Measurements from ENCODE around the gene FAHD2B. TPM values are rescaled to one million over a fixed set of nuclear protein-coding genes. Genes with fewer than 3 reads are reported as not detected.
"Not testable (repeated sequence)": the region's sequence is repeated elsewhere in the genome, so short reads cannot be mapped to it uniquely, and the experiment has no call there.

FAHD2B gene
- polyA plus RNA-seq, 1 donor from 2014 or later: 23.8 TPM

DNA sequence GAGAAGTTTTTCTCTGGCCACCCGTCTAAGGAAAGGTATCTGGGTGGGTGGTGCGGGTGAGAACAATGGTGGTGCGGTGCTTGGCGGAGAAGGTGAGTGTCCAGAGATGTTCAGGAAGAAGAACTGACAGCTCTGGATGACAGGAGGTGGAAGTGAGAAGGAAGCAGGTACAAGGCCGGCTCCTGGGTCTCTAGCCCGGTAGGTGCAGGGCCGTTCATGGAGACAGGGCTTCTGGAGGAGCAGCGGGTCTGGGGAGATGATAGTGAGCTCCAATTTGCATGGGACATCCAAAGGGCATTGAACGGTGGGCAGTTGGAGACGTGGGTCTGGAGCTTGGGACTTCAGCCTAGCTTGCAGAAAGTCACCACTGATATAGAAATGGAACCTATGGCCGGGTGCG is 979 bp upstream of the FAHD2B start:
- H2AFZ ChIP-seq (ENCODE audit: low read depth, low read length): no peak overlapping the region
- no peaks in the 10 kb centered on the region for H3K36me3 ChIP-seq (ENCODE audit: insufficient read depth, low read length)
- no peaks in the 10 kb centered on the region for H3K9me2 ChIP-seq (ENCODE audit: insufficient read depth, low read length)
- H3K27me3 ChIP-seq (ENCODE audit: insufficient read depth, low read depth, low read length): no peaks in the 10 kb centered on the region
- H3K4me2 ChIP-seq (ENCODE audit: low read length): no peak overlapping the region
- no peak for TF ChIP-seq SMC3 (conservative IDR thresholded peaks at IDR 0.05; ENCODE audit: poor library complexity)
- no peak for TF ChIP-seq RAD21 (conservative IDR thresholded peaks at IDR 0.05)
- TF ChIP-seq EZH2 (IDR thresholded peaks at IDR 0.05; ENCODE audit: borderline replicate concordance, insufficient read depth, low read length, poor library complexity, severe bottlenecking): no peak
- no peak for TF ChIP-seq MXI1 (conservative IDR thresholded peaks at IDR 0.05; ENCODE audit: poor library complexity, severe bottlenecking)
- TF ChIP-seq, protein P1, sequence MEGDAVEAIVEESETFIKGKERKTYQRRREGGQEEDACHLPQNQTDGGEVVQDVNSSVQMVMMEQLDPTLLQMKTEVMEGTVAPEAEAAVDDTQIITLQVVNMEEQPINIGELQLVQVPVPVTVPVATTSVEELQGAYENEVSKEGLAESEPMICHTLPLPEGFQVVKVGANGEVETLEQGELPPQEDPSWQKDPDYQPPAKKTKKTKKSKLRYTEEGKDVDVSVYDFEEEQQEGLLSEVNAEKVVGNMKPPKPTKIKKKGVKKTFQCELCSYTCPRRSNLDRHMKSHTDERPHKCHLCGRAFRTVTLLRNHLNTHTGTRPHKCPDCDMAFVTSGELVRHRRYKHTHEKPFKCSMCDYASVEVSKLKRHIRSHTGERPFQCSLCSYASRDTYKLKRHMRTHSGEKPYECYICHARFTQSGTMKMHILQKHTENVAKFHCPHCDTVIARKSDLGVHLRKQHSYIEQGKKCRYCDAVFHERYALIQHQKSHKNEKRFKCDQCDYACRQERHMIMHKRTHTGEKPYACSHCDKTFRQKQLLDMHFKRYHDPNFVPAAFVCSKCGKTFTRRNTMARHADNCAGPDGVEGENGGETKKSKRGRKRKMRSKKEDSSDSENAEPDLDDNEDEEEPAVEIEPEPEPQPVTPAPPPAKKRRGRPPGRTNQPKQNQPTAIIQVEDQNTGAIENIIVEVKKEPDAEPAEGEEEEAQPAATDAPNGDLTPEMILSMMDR (IDR thresholded peaks at IDR 0.05; ENCODE audit: poor library complexity, severe bottlenecking): no peak
- no peak for TF ChIP-seq EP300 (conservative IDR thresholded peaks at IDR 0.05; ENCODE audit: poor library complexity, severe bottlenecking)
- TF ChIP-seq TAF1 (IDR thresholded peaks at IDR 0.05; ENCODE audit: low read depth): no peak
- TF ChIP-seq, protein P2, sequence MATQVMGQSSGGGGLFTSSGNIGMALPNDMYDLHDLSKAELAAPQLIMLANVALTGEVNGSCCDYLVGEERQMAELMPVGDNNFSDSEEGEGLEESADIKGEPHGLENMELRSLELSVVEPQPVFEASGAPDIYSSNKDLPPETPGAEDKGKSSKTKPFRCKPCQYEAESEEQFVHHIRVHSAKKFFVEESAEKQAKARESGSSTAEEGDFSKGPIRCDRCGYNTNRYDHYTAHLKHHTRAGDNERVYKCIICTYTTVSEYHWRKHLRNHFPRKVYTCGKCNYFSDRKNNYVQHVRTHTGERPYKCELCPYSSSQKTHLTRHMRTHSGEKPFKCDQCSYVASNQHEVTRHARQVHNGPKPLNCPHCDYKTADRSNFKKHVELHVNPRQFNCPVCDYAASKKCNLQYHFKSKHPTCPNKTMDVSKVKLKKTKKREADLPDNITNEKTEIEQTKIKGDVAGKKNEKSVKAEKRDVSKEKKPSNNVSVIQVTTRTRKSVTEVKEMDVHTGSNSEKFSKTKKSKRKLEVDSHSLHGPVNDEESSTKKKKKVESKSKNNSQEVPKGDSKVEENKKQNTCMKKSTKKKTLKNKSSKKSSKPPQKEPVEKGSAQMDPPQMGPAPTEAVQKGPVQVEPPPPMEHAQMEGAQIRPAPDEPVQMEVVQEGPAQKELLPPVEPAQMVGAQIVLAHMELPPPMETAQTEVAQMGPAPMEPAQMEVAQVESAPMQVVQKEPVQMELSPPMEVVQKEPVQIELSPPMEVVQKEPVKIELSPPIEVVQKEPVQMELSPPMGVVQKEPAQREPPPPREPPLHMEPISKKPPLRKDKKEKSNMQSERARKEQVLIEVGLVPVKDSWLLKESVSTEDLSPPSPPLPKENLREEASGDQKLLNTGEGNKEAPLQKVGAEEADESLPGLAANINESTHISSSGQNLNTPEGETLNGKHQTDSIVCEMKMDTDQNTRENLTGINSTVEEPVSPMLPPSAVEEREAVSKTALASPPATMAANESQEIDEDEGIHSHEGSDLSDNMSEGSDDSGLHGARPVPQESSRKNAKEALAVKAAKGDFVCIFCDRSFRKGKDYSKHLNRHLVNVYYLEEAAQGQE (IDR thresholded peaks at IDR 0.05; ENCODE audit: borderline replicate concordance): no peak
- no peak for TF ChIP-seq POLR2AphosphoS5 (IDR thresholded peaks at IDR 0.05)
- H3K9ac ChIP-seq (ENCODE audit: low read length): no peak overlapping the region
- peak overlapping the region; percentile 55 for H3K4me3 ChIP-seq (ENCODE audit: low read length)
- H3K79me2 ChIP-seq (replicated peaks; ENCODE audit: insufficient read depth, low read length): no peaks in the 10 kb centered on the region
- no peak overlapping the region for H3K27ac ChIP-seq (ENCODE audit: low read length)
- H3K9me3 ChIP-seq (ENCODE audit: low read length): no peaks in the 10 kb centered on the region
- H3F3A ChIP-seq (ENCODE audit: insufficient read depth, low read length, poor library complexity, severe bottlenecking): no peaks in the 10 kb centered on the region
- H4K20me1 ChIP-seq (ENCODE audit: insufficient read depth): no peaks in the 10 kb centered on the region

DNA sequence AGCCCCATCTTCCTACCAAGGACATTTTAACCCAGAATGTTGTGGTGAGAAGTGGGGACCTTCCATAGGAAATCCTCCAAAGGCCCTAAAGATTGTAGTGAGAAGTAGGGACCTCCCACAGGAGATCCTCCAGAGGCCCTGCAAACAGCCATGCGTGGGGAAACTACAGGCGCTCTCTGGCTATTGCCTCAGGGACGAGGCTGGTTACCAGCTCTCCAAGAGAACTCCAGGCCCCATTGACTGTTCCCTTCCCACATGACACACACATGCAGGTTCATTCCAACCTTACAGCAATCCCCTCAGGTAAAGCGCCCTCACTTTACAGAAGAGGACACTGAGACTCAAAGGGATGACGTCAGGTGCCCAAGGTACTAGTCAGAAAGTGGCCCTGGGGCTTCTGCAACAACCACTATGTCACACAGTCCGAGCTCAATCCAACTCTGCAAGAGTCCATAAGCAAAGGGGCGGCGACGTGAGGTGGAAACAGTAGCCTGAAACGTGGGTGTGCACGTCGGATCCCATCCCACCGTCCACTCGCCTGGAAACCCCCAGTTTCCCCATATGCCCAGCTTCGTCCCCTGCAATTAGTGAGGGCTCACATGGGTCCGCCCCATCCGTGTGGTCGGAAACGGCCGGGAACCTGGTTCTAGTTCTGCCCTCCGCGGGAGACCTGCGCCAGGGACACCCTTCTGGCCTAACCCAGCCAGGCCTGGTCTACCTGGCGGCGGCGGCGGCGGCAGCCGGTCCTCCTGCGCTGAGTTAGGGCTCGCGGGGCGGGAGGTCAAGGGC is 505 bp downstream of the FAHD2B start:
- not testable (repeated sequence) for H4K20me1 ChIP-seq (ENCODE audit: insufficient read depth); H3K9me3 ChIP-seq (ENCODE audit: low read length); H3F3A ChIP-seq (ENCODE audit: insufficient read depth, low read length, poor library complexity, severe bottlenecking); H3K27ac ChIP-seq (ENCODE audit: low read length); H3K36me3 ChIP-seq (ENCODE audit: insufficient read depth, low read length); H3K9me2 ChIP-seq (ENCODE audit: insufficient read depth, low read length); H2AFZ ChIP-seq (ENCODE audit: low read depth, low read length); H3K79me2 ChIP-seq (replicated peaks; ENCODE audit: insufficient read depth, low read length); H3K4me2 ChIP-seq (ENCODE audit: low read length); H3K9ac ChIP-seq (ENCODE audit: low read length); H3K27me3 ChIP-seq (ENCODE audit: insufficient read depth, low read depth, low read length)
- H3K4me3 ChIP-seq (ENCODE audit: low read length): peak overlapping the region; percentile 55

DNA sequence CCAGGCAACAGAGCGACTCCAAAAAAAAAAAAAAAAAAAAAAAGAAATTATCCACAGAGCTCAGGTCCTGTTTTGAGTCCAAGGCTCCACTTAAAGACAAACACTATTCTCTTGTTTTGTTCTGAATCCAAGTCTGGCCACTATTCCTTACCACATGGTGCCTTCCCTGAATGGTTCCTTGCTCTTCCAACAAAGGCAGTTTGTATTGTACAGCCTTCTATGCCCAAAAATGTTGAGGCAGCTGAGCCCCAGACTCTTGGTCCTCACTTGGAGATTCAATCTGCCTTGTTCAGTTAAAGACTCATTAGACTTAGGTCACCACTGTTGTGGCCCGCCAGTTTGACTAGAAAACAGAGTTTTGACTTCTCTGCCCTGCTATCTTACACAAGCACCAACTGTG is 1.7 kb downstream of the FAHD2B start:
- not testable (repeated sequence) for H4K20me1 ChIP-seq (ENCODE audit: insufficient read depth); H3K4me2 ChIP-seq (ENCODE audit: low read length); H3F3A ChIP-seq (ENCODE audit: insufficient read depth, low read length, poor library complexity, severe bottlenecking); H3K27ac ChIP-seq (ENCODE audit: low read length); H3K9me2 ChIP-seq (ENCODE audit: insufficient read depth, low read length); H2AFZ ChIP-seq (ENCODE audit: low read depth, low read length); H3K9ac ChIP-seq (ENCODE audit: low read length); H3K9me3 ChIP-seq (ENCODE audit: low read length); H3K36me3 ChIP-seq (ENCODE audit: insufficient read depth, low read length); H3K27me3 ChIP-seq (ENCODE audit: insufficient read depth, low read depth, low read length); H3K79me2 ChIP-seq (replicated peaks; ENCODE audit: insufficient read depth, low read length); H3K4me3 ChIP-seq (ENCODE audit: low read length)

DNA sequence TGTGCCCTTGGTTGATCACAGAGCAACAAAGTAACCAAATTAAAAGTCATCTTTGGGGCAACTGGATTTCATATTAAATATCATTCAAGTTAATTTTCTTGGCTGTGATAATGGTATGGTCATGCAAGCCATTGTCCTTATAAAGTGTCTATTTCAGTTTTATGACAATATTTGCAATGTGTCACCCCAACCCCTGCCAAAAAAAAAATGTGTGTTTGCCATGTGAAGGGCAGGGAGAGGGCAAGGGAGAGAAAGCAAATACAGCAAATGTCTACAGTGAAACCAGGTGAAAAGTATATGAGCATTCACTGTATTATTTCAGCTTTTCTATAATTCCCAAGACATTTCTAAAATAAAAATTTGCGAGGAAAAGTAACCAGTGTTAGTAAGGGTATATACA is 6.0 kb downstream of the FAHD2B start:
- not testable (repeated sequence) for H3K79me2 ChIP-seq (replicated peaks; ENCODE audit: insufficient read depth, low read length); H4K20me1 ChIP-seq (ENCODE audit: insufficient read depth); H2AFZ ChIP-seq (ENCODE audit: low read depth, low read length); H3K9me3 ChIP-seq (ENCODE audit: low read length); H3K36me3 ChIP-seq (ENCODE audit: insufficient read depth, low read length); H3K9ac ChIP-seq (ENCODE audit: low read length); H3K4me3 ChIP-seq (ENCODE audit: low read length); H3F3A ChIP-seq (ENCODE audit: insufficient read depth, low read length, poor library complexity, severe bottlenecking); H3K27ac ChIP-seq (ENCODE audit: low read length); H3K4me2 ChIP-seq (ENCODE audit: low read length); H3K27me3 ChIP-seq (ENCODE audit: insufficient read depth, low read depth, low read length); H3K9me2 ChIP-seq (ENCODE audit: insufficient read depth, low read length)

DNA sequence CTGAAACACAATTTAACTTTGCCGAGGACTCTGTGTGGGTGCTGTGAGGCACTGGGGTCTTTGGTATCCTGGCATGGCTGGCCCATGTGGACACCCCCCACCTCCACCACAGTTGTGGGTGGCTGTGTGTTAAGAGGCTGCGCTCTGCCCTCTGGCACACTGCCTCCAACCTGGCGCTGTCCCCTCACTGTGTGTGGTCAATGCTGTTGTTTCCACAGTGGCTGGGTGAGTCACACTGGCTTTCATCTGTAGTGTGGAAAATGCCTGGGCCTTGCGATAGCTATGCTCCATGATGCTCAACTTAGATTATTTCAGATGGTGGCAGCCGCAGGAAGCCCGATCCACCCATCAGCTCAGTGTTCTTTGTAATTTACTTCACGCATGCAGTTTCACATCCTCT is 9.6 kb downstream of the FAHD2B start:
- H3K4me2 ChIP-seq (ENCODE audit: low read length); H3K9me2 ChIP-seq (ENCODE audit: insufficient read depth, low read length); H3K27me3 ChIP-seq (ENCODE audit: insufficient read depth, low read depth, low read length); H3K9me3 ChIP-seq (ENCODE audit: low read length); H3K9ac ChIP-seq (ENCODE audit: low read length); H3K4me3 ChIP-seq (ENCODE audit: low read length); H3K27ac ChIP-seq (ENCODE audit: low read length); H3K36me3 ChIP-seq (ENCODE audit: insufficient read depth, low read length); H2AFZ ChIP-seq (ENCODE audit: low read depth, low read length); H4K20me1 ChIP-seq (ENCODE audit: insufficient read depth); H3F3A ChIP-seq (ENCODE audit: insufficient read depth, low read length, poor library complexity, severe bottlenecking); H3K79me2 ChIP-seq (replicated peaks; ENCODE audit: insufficient read depth, low read length): not testable (repeated sequence)
